Fibroblast of skin of back (primary cell): ENCODE results near the gene DCTN3. TPM values are rescaled to one million over a fixed set of nuclear protein-coding genes. Genes with fewer than 3 reads are reported as not detected.

Source experiments
- DNase-seq: peaks from one replicate; pipeline ENCODE4 v3.0.0-alpha.2; 2013
- polyA plus RNA-seq, 2 experiments: library from polyadenylated mRNA; unstranded; fragments of 120-200 nt; gene quantifications; one replicate each; pipeline ENCODE4 v1.2.1, GENCODE V29; 2013; ENCODE audit not compliant: insufficient read length in 2 of 2

Gene DCTN3
- 105 TPM for polyA plus RNA-seq (2013, experiment 1 of 2; ENCODE audit: insufficient read length)
- 71.6 TPM for polyA plus RNA-seq (2013, experiment 2 of 2; ENCODE audit: insufficient read length)

DNA sequence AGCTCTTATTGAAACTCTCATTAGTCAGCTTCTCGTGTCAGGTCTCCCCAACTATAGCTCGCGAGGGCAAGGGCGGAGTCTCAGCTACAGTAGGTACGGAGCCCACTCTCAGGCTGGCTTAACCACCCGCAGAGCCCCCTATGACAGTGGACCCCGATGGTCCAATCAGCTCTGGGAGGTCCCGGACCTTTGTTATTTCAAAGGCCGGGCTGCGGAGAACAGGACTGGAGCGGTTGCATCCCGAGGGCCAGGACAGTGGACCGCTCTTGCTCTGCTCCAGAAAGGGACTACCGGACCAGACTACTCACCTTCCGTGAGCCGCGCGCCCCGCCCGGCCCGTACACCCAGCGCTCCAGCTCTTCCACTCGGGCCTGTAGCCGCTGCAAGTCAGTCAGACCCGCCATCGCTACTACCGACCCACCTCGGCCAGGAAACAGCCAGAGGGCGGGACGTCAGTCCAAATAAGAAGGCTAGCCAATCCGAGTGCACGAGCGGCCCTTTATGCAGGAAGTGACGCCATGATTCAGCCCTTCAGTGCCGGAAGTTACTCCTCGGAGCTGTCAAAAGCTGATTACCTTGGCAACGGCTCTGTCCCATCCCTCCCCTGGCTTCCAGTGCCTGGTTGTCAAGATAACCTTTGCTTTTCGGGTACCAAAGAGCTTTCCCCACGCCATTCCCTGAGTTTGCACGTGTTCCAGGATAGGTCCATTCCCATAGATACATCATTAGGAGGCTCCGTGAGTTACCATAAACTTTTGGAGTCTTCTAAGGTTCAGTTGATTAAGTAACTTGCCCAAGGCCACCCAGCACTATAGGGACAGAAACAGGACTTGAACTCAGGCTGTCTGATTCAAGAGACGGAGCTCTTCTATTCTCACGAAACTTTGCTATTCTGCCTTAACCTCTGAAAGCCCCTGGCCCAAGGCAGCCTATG is at the start of gene DCTN3:
Gene DCTN3, minus strand, starts transcription at position 435 of the 934 bp plus-strand sequence. Its CDS starts 31 bp downstream, at position 404.
- DNase-seq = peak; percentile 96

GRCh38 chr9:34665381-34666250 is 45.3 kb upstream of the DCTN3 start:
- DNase-seq = peak; percentile 95

- no peak for DNase-seq
Observed at GRCh38 chr9:34665067-34665380, 44.7 kb upstream of the DCTN3 start.

- DNase-seq = peak; percentile 78
Observed at GRCh38 chr9:34664281-34665066, 44.2 kb upstream of the DCTN3 start.

GRCh38 chr9:34663303-34663605 is 43.0 kb upstream of the DCTN3 start:
- no peak for DNase-seq

DNA sequence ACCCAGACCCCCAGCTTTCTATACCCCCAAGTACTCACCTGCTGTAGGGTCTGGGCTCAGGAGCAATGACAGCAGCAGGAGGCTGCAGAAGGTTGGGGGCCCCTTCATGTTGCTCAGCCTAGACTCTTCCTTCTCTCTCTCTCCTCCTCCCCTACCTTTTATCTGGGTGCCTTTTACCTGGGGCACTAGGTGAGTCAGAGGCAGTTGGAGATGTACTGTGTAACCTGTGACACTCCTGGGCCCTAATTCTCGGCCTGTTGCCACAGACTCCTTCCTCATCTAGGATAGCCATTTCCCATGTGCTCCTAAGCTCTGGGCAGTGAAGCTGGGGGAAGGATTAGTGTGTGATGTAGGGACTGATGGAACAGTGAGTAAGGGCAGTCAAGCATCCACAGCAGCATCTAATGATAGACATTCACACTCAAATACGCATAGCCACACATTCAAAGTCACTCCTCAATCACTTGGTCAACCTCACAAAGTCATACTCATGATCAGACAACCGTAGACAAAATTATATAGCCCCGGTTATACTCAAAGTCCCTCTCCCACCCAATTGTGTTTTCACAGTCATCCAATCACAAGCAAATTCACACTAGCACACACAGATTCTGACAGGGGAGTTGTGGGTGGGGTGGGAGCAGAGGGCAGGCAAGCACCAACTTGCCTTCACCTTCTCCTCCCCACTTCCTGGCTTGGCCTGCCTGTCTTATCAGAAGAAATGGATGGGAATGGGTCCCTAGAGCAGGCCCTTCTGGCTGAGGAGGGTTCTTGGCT is 42.4 kb upstream of the DCTN3 start, which contains the start of gene CCL27:
Gene CCL27, minus strand, starts transcription at position 132 of the 777 bp plus-strand sequence. Its CDS starts 24 bp downstream, at position 108.
- no peak for DNase-seq

DNA sequence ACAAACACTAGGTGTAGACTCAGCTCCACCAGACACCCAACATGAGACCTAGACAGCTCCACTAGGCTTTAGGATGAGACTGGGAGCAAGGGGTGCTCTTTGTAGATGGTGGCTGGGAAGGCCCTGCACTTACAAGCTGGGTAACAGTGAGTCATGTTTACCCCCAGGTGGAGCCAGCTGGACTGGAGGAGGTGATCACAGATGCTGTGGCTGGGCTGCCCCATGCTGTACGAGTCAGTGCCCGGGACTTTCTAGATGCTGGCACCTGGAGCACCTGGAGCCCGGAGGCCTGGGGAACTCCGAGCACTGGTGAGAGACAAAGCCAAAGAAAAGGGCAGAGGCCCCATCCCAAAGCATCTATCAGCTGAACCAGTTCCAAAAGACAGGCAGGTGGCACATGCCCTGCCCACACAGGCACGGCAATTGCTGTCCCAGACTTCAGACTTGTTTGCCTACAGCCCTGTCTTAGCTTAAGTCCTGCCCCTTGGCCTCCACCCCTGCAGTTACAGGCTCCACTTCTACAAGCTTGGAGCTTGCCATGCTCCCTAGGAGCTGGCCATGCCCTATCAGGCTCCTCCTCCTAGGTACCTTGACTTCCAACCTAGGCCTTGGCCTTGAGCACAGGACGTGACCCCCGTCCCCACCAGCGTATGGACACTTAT is 39.4 kb upstream of the DCTN3 start:
- DNase-seq = no peak

- DNase-seq = no peak
Observed at GRCh38 chr9:34658461-34658860, 38.2 kb upstream of the DCTN3 start.

- DNase-seq = no peak
Observed at GRCh38 chr9:34656992-34657391, 36.7 kb upstream of the DCTN3 start.

DNA sequence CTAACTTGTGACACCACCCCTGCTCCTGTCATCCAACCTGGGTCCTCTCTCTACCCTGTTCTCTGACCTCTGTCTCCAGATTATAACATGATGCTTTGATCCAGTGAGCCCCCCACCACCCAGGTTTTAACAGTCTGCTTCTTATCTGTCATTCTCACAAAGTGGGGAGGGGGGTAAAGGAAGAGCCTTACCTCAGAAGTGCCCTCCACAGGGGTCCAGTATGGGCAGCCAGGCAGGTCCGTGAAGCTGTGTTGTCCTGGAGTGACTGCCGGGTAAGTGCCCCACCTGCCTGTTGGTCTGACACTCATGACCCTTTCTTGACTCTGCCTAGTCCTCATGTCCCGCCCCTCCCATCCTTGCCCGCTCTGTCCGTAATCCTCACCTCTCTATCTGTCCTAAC is 35.1 kb upstream of the DCTN3 start:
- no peak for DNase-seq

GRCh38 chr9:34654323-34655051 is 34.2 kb upstream of the DCTN3 start:
- peak; percentile 78 for DNase-seq

GRCh38 chr9:34653151-34654072 is 33.1 kb upstream of the DCTN3 start:
- peak; percentile 84 for DNase-seq

- DNase-seq = no peak
Observed at GRCh38 chr9:34652602-34653000, 32.3 kb upstream of the DCTN3 start.

GRCh38 chr9:34651876-34652601 is 31.7 kb upstream of the DCTN3 start, which contains the start of gene IL11RA:
TSS of gene IL11RA (plus strand) at chr9:34652185. CDS start at chr9:34655218, 3,033 bp downstream.
- peak; percentile 90 for DNase-seq

DNA sequence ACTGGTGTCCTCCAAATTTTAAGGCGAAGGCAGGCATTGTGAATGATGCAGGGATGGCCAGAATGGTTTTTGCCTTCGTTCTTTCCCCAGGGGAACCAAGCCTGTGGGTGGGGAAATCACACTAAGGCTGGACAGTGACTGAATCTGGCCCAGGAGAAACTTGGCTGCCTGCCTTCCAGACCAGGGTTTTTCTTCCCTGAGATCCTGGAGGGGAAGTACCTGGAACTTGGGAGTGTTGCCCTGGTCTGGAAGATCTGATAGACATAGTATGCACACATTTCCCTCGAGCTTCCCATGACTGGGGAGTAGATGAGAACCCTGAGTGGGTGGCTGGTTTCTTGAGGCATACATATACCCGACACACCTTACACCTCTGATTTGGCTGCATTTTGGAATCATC is 31.0 kb upstream of the DCTN3 start:
- DNase-seq = no peak

DNA sequence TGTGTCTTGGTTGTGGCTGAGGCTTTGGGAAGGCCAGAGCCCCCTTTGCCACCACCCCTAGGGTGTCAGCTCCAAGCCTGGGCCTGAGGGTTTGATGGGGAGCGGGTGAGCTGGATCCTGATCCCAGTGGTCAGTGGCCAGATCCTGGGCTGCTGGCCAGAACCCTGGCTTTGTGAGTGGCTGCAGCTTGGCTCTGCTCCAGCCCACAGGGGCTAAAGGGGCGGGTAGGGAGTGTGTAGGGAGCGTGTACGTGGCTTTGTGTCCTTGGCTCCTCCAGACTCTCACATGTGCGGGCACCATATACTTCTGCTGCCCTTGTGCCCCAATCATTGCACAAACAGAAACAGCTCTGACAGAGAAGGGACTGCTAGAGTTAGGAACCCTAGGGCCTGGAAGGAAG is 30.5 kb upstream of the DCTN3 start:
- DNase-seq = no peak

- no peak for DNase-seq
Observed at GRCh38 chr9:34648673-34649072, 28.4 kb upstream of the DCTN3 start.

DNA sequence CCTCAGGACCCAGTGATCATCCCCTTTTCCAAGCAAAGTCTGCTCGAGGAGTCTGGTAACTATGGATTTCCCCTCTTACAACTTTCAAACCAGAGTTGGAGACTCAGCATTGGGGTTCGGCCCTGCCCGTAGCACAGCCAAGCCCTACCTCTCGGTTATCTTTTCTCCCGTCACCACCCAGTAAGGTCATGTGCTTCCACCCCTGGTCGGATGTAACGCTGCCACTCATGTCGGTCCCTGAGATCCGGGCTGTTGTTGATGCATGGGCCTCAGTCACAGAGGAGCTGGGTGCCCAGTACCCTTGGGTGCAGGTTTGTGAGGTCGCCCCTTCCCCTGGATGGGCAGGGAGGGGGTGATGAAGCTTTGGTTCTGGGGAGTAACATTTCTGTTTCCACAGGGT is 27.4 kb upstream of the DCTN3 start:
- no peak for DNase-seq

DNA sequence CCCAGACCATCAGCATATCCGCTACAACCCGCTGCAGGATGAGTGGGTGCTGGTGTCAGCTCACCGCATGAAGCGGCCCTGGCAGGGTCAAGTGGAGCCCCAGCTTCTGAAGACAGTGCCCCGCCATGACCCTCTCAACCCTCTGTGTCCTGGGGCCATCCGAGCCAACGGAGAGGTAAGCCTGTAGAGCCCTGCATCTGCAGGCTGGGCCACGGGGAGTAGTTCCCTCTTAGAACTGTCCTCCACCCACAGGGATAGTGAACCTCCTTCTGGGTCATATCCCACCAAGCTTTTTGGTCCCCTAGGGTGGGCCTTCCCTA is 26.7 kb upstream of the DCTN3 start:
- DNase-seq = no peak
